EH (cell line): ENCODE results near the gene CD151.

ENCODE experiments used
- DNase-seq: peaks from one replicate; pipeline ENCODE4 v3.0.0-alpha.2; 2015; ENCODE audit warnings: low read depth

CD151 gene

DNA sequence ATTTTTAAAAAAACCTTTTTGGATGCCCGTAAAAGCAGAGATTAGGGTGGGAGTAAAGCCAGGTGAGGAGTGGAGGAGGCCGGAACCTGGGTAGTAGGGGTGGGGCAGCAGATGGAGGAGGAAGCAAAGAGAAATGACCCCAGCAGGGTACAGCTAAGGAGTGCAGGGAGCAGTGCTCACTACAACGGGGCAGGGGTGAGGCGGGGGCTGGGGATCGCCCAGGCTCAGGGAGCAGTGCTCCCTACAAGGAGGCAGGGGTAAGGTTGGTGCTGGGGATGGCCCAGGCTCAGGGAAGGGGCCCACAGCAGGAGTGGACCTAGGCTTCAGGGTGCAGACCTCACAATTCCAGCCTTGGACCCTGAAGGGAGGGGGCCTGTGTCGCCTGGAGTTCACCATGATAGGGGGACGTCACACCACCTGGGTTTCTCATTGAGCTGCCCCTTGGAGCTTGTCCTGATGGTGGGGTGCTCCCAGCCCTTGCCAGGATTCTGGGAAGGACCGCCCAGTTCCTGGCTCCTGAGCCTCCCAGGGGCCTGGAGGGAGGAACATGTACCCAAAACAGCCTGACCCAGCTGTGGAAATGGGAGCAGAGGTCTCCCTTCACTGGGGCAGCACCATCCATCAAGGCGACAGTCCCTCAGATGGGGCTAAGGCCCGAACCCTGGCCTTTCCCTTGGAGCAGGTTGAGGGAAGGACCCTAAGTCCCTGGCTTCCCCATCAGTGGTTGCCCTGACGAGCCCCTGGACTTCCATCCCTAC lies 16.9 kb upstream of the CD151 start:
- no peak for DNase-seq

DNA sequence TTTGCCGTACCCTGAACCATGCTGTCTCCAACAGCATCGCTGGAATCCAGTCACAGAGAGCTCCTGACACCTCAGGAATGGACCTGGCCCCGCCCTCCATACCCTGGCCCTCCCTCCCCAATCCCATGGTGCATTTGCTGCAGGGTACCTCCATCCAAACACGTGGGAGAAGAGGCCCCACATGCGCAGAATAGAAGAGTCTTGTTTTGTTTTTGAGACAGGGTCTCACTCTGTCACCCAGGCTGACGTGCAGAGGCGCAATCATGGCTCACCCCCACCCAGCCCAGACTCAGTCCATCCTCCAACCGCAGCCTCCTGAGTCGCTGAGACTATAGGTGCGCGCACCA lies 16.3 kb upstream of the CD151 start:
- no peak for DNase-seq

DNA sequence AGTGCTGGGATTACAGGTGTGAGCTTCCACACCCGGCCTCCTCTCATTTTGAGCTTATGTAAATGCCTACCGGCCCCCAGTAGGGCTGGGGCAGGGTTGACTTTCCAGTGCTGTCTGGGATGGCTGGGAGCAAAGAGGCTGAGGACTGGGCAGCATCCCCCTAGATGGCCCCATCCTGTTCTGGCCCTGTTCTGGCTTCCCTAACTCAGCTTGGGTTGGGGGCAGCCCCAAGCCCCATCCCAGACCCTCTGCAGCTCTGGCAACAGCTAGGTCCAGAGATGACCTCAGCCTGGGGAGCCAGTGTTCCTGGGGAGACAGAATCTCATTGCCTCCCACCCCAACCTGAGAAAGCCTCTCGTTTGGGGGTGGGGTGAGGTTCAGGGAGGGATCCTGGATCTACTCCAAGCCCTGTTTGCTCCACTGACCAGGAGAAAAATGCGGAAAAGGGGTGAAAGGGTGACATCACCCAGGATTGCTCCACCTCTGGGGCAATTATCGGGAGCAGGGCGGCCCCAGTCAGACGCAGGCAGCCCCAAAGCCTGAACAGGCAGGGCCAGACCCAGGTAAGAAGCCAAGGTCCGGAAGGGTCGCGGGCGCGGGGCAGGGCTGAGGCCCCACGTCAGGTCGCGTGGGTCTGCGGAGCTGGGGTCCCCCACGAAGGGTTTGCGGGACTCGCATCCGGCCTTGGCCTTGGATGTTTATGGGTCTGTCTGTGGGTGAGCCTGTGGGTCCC lies 14.2 kb upstream of the CD151 start, which contains the start of gene PNPLA2:
Gene PNPLA2 (plus strand): TSS at position 519 of the 733 bp plus-strand sequence. CDS start 805 bp downstream, outside the sequence.
- peak; percentile 81 for DNase-seq

DNA sequence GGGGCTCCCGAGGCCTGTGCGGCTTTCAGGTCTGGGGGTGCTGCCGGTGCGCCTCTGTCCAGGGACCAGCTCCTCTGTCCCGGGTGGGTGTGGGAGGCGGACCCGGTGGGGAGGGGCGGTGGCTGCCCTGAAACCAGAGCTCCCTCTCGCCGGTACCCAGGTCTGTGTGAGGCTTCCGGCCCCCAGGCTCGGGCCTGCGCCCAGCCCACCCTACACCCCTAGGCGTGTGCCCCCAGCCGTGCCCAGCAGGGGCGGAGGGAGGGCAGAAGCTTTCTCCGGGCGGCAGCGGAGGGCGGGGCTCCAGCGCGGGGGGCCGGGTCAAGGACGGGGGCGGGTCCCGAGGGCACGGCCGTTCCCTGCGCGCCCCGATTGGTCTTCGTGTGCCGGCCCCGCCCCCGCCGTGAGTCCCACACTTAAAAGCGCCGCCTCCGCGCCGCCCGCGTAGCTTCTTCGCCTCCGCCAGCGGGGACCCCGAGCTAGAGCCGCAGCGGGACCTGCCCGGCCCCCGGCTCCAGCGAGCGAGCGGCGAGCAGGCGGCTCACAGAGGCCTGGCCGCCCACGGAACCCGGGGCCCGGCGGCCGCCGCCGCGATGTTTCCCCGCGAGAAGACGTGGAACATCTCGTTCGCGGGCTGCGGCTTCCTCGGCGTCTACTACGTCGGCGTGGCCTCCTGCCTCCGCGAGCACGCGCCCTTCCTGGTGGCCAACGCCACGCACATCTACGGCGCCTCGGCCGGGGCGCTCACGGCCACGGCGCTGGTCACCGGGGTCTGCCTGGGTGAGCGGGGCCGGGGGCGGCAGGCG lies 13.4 kb upstream of the CD151 start:
- DNase-seq = peak; percentile 89

DNA sequence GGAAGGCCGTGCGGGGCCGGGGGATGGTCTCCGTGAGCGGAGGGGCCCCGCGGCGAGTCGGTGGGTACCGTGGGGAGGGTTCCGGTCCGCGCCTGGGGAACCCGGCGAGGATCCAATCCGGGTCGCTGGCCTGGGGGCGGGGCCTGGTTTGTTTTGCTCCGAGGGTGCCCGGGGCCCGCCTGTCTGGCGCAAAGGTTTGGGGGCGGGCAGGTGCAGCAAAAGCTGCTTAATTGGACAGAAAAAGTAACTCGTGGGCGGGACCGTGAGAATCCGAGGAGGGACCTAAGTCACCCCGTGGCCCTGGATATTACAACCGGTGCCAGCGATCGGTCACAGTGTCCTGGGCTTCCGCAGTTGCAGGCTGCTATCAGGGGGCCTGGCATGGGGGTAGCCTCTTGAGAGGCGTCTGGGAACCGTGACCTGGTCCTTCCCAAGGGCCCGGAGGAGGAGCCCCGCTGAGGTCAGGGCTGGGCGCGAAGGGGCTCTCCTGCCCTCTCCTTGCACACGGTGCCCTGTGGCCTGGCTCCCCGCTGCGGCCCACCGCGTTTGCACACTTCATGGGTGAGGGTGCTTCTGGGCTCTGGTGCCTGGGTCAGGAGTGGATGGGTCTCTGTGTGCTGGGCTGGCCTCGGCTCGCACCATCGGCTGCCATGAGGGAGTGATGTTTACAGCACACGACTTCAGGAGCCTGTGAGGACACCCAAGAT lies 12.7 kb upstream of the CD151 start:
- DNase-seq = peak; percentile 83

DNA sequence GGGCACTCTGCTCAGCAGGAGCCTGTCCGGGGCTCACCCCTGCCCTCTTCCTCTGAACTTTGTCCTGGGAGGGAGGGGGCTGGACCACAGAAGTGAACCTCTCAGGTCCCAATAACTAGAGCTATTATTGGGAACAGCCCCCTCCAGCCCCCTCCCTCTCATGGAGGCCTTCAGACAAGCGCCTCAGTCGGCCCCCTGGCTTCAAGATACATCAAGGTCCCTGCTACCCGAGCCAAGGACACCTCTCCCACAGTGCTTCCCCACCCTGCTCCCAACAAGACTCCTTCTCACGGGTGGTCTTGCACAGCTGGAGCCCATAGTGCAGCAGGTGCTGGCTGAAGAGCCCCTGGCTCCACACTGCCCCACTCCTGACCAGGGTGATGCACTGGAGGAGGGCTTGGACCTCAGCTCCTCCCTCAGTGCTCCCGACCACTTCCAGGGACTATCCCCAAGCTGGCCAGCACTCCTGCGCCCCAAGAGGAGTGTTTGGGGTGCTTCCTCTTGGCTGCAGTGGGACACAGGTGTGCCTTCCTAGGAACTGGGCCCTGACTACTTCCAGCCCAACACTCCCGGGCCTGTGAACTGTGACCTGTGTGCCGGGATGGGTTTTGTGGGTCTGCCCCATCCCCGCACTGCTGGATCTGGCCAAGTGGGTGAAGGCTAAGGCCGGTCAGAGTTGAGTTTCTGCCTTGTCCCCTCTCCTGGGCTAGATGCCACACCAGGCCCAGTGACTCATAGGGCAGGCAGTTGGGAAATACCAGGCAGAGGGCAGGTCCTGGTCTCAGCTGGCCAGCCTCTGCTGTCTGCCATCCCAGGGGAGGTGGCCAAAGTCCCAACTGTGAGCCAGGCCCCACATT lies 11.9 kb upstream of the CD151 start:
- peak; percentile 83 for DNase-seq

DNA sequence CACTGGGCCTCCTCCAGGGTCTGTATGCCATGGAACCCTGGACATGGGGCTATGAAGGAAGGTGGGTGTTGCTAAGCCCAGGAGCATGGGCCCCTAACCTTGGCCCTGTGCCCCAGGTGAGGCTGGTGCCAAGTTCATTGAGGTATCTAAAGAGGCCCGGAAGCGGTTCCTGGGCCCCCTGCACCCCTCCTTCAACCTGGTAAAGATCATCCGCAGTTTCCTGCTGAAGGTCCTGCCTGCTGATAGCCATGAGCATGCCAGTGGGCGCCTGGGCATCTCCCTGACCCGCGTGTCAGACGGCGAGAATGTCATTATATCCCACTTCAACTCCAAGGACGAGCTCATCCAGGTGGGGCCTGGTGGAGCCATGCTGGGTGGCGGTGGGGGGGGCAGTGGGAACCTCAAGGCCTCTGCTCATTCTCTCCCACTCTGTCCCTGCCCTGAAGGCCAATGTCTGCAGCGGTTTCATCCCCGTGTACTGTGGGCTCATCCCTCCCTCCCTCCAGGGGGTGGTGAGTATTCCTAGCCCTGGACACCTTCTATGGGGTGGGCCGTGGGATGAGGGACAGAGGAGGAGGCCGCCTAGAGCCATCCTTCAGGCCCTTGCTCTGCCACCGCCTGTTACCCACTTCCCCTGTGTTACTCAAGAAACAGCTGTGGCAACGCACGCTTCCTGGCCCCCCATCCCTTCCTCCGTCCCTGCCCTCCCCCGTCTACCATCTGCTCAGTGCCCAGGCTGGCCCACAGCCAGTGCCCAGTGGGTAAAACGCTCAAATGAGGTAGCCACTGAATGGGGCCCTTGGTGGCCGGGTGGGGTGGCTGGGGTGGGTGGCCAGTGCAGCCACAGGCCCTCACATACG lies 11.0 kb upstream of the CD151 start:
- DNase-seq = no peak

DNA sequence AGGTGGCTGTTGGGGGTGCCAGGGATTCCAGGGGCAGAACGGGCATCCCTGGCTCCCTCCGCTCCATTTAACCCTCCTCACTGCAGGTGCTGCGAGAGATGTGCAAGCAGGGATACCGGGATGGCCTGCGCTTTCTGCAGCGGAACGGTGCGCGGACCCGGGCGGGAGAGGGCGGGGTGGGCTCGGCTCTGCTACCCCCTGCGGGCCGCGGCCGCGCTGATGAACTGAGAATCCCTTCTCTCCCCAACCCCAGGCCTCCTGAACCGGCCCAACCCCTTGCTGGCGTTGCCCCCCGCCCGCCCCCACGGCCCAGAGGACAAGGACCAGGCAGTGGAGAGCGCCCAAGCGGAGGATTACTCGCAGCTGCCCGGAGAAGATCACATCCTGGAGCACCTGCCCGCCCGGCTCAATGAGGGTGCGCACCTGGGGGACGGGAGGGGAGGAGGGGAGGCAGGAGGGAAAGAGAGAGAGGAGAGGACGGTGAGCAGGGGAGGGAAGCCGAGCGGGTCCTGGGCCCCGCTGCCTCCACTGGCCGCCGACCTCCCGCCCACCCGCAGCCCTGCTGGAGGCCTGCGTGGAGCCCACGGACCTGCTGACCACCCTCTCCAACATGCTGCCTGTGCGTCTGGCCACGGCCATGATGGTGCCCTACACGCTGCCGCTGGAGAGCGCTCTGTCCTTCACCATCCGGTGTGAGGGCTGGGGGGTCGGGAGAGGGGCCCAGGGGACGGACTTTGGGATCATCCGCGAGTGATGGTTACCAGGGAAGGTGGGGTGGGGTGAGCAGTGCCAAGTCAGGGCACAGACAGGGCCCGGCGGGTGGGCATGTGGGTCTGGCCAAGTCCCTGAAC lies 9.1 kb upstream of the CD151 start:
- no peak for DNase-seq

DNA sequence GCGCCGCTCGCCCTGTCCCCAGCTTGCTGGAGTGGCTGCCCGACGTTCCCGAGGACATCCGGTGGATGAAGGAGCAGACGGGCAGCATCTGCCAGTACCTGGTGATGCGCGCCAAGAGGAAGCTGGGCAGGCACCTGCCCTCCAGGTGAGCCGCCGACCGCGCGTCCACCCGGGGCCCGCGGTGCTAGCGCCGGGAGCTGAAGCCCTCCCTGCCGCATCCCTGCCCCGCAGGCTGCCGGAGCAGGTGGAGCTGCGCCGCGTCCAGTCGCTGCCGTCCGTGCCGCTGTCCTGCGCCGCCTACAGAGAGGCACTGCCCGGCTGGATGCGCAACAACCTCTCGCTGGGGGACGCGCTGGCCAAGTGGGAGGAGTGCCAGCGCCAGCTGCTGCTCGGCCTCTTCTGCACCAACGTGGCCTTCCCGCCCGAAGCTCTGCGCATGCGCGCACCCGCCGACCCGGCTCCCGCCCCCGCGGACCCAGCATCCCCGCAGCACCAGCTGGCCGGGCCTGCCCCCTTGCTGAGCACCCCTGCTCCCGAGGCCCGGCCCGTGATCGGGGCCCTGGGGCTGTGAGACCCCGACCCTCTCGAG lies 8.4 kb upstream of the CD151 start:
- no peak for DNase-seq

DNA sequence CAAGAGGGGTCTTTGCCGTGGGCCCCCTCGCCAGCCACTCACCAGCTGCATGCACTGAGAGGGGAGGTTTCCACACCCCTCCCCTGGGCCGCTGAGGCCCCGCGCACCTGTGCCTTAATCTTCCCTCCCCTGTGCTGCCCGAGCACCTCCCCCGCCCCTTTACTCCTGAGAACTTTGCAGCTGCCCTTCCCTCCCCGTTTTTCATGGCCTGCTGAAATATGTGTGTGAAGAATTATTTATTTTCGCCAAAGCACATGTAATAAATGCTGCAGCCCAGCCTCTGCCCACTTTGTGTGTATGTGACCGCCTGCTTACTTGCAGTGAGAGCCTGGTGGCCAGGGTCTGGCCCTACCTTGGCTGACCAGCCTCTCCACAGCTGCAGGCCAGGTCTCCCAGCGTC lies 7.8 kb upstream of the CD151 start:
- DNase-seq = no peak

DNA sequence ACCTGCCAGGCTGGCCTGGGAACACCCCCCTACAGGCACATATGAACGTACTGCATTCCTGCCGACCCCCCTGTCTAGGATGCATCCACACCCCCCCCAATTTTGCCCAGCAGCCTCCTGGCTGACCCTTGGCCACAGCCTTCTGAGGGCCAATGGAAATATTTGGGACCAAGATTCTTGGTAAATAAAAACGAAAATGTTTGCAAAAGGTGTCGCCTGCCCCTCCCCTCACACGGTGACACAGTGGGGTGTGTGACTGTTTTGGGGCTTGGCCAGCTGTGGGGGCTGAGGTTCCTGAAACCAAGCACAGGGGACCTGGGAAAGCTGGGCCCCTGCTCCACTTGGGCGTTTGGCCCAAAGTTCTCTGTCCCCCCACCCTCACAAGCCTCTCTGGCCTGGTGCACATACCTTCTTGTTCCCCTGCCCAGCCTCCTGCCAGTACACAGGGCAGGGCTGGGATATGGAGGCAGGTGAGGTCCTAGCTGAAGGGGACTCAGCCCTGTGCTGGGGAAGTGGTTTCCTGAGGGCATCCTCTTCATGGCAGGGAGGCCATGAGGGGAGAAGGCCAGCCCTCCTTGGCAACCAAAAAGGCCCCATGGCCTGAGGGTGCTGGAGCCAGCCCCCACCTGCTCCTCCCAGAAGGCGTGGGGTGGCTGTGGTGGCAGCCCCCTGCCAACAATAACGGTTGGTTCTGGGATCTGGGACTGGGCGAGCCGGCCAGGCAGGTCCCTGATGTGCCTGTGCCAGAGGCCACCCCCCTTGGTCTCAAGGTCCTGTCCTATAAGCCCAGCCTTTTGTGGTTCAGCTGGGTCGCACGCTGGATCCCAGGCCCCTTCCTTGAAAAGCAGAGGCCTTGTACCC lies 7.2 kb upstream of the CD151 start:
- no peak for DNase-seq

DNA sequence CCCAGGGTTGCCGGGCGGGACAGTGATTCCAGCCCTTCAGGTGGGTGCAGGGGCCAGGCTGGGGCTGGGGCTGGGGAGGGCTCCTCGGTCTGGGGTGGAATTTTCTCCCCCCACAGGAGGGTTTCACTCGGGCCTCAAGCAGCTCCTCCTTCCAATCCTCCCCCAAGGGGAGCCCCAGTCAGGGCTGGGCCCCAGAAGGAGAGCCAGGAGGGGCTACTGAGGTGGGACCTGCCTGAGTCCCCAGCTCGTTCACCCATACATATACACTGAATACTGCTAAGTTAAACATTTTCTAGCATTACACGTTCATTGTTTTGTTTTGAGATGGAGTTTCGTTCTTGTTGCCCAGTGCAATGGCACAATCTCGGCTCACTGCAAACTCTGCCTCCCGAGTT lies 6.5 kb upstream of the CD151 start:
- no peak for DNase-seq

DNA sequence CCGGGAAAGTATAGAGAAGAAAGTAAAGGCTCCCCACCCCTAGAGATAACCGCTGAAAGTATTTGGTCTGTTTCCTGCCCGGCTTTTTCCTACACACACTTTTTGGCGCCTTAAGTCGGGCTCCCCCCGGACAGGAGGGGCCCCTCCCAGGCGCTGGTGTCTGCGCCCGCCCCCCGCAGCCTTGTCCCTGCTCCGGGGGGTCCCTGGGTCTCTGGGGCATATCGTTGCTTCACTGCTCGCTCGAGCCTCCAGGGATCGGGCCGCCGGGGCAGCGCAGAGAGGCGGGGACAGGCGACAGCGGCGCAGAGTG lies 6.0 kb upstream of the CD151 start:
- DNase-seq = no peak

DNA sequence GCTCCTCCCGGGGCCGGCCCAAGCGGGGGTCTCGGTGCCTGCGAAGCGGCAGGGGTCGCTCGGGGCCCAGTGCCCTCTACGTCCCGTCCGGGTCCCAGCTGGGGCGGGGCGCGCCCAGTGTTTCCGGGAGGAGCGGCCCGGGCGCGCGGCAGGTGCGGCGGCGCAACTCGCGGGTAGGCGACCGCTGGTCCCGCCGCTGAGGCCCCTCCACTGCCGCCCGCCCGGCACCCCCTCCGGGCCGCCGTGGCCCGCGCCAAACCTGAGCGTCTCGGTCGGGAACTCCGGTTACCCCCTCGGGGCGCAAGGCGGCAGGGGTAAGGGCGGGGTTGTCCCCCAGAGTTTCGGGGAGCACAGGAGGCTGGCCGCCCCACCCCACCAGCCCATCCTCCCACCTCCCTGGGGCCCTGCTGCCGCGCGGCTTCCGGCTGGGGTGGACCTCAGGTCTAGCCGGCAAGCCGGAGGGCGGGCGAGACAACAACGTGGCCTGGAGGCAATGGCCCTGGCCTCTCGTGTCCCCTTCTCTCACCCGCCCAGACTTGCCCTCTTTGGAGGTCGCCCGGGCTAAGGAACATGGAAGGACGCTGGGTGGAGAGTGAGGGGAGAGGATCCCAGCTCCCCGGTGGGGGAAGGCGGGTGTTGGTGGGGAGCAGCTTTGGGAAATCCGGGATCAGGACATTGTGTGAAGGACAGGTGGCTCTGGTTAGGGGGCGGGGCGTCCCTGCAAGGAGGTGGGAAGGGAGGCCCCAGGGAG lies 5.4 kb upstream of the CD151 start:
- DNase-seq = no peak

DNA sequence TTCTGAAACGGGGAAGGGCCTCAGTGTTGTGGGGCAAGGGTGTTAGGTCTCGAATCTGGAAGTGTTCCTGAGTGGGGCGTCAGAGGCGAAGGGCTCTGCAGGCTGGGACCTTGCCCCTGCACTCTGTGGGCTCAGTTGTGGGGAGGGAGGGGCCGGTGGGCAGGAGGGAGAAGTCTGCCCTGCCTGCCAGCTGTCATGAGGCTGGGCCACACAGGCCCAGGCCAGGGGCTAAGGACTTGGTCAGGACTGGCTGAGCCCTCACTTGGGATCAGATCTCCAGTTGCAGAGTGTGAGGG lies 4.9 kb upstream of the CD151 start, which contains the start of gene CRACR2B:
Gene CRACR2B (plus strand): TSS at position 23 of the 296 bp plus-strand sequence. CDS start 689 bp downstream, outside the sequence.
- no peak for DNase-seq

DNA sequence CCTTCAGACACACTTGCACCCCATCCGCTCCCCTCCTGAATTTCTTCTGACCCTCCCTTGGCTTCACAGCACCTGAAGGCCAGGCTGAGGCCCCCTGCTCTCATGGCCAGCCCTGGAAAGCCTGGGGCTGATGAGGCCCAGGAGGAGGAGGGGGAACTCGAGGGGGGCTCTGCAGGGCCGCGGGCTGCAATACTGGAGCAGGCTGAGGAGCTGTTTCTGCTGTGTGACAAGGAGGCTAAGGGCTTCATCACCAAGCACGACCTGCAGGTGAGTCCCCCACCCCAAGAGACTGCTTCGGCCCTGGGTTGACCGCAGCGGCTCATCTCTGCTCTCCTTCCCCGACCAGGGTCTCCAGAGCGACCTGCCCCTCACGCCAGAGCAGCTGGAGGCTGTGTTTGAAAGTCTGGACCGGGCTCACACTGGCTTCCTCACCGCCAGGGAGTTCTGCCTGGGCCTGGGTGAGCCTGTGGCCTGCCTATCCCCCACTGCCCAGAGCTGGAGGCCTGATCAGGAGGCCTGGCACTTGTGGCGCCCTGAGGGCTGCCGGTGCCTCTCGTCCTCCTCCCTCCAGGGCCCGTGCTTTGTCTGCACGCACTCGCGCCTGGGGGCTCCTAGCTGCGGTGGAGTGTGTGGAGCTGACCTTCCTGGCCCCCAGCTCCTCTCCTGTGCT lies 4.1 kb upstream of the CD151 start:
- no peak for DNase-seq
